WTC11 (cell line): ENCODE measurements around the gene SPSB3. TPM values are rescaled to one million over a fixed set of nuclear protein-coding genes. Genes with fewer than 3 reads are reported as not detected.

ENCODE experiments used
- ATAC-seq: fragments of 200-7000 bp; cut with Tn5 transposase; 2 replicates; pipeline ENCODE4 v1.10.0; 2021; ENCODE audit warnings: mild to moderate bottlenecking, moderate library complexity
- CTCF ChIA-PET: fragments of 300-600 bp; sonication (Branson Sonifier 250); formaldehyde crosslinking; loops from one replicate; lab custom pipeline; 2021; ENCODE audit warnings: antibody characterized with exemption; lab: Charles Lee
- POLR2A ChIA-PET: fragments of 350-600 bp; sonication (Branson Sonifier 250); formaldehyde crosslinking; loops from one replicate; lab custom pipeline; 2021; ENCODE audit warnings: antibody characterized with exemption; lab: Charles Lee
- DNase-seq: peaks from one replicate; pipeline ENCODE4 v3.0.0; 2021; ENCODE audit warnings: low spot score
- H3K27ac Mint-ChIP-seq: 2 replicates; pipeline ENCODE4 v1.8.0; 2021; ENCODE audit warnings: mixed read lengths
- H3K27me3 Mint-ChIP-seq: 2 replicates; pipeline ENCODE4 v1.8.0; 2021; ENCODE audit warnings: low read depth, mild to moderate bottlenecking, moderate library complexity, mixed read lengths
- H3K36me3 Mint-ChIP-seq: 2 replicates; pipeline ENCODE4 v1.8.0; 2021; ENCODE audit warnings: mixed read lengths
- H3K4me1 Mint-ChIP-seq: 2 replicates; pipeline ENCODE4 v1.8.0; 2022; ENCODE audit warnings: mixed read lengths
- H3K4me3 Mint-ChIP-seq: 2 replicates; pipeline ENCODE4 v1.8.0; 2021; ENCODE audit warnings: mild to moderate bottlenecking, moderate library complexity, mixed read lengths
- H3K9me3 Mint-ChIP-seq: 2 replicates; pipeline ENCODE4 v1.8.0; 2021; ENCODE audit warnings: mixed read lengths
- EMX1 ChIP-seq: fragments of 250-450 bp; sonication (Bioruptor Pico); IDR thresholded peaks from 2 replicates; pipeline ENCODE4 v1.8.0; 2021; ENCODE audit warnings: mild to moderate bottlenecking
- ESRRA ChIP-seq: sonication (generic); formaldehyde crosslinking; IDR thresholded peaks from 2 replicates; pipeline ENCODE4 v1.8.1; 2022; ENCODE audit warnings: mild to moderate bottlenecking, missing genetic modification reagents, borderline replicate concordance
- GRHL2 ChIP-seq: fragments of 250-450 bp; sonication (Bioruptor Pico); IDR thresholded peaks from 2 replicates; pipeline ENCODE4 v1.8.0; 2022; ENCODE audit warnings: mild to moderate bottlenecking, moderate library complexity; ENCODE audit not compliant: insufficient replicate concordance, severe bottlenecking
- IRF2 ChIP-seq: sonication (generic); formaldehyde crosslinking; IDR thresholded peaks from 2 replicates; pipeline ENCODE4 v1.8.0; 2022; ENCODE audit warnings: low read depth, missing genetic modification reagents, borderline replicate concordance
- JAZF1 ChIP-seq: fragments of 250-450 bp; sonication (Bioruptor Pico); IDR thresholded peaks from 2 replicates; pipeline ENCODE4 v1.9.0; 2021; ENCODE audit warnings: moderate library complexity, mild to moderate bottlenecking, inconsistent platforms
- MYBL2 ChIP-seq: sonication (generic); formaldehyde crosslinking; IDR thresholded peaks from 2 replicates; pipeline ENCODE4 v1.8.1; 2023; ENCODE audit warnings: mild to moderate bottlenecking, moderate library complexity, missing genetic modification reagents
- NFATC4 ChIP-seq: fragments of 250-450 bp; sonication (Bioruptor Pico); IDR thresholded peaks from 2 replicates; pipeline ENCODE4 v1.9.0; 2021; ENCODE audit warnings: mild to moderate bottlenecking
- NR1H2 ChIP-seq: sonication (generic); formaldehyde crosslinking; IDR thresholded peaks from 2 replicates; pipeline ENCODE4 v1.9.0; 2021; ENCODE audit warnings: mild to moderate bottlenecking, moderate library complexity, missing genetic modification reagents
- NR3C1 ChIP-seq: sonication (generic); formaldehyde crosslinking; conservative IDR thresholded peaks from 2 replicates; pipeline ENCODE4 v1.8.1; 2023; ENCODE audit warnings: low read depth, mild to moderate bottlenecking, missing genetic modification reagents
- OVOL2 ChIP-seq: fragments of 250-450 bp; sonication (Bioruptor Pico); IDR thresholded peaks from 2 replicates; pipeline ENCODE4 v1.9.0; 2021; ENCODE audit warnings: mild to moderate bottlenecking, borderline replicate concordance
- RORB ChIP-seq: fragments of 250-450 bp; sonication (Bioruptor Pico); IDR thresholded peaks from 2 replicates; pipeline ENCODE4 v1.9.0; 2021; ENCODE audit warnings: mild to moderate bottlenecking
- SOX15 ChIP-seq: fragments of 250-450 bp; sonication (Bioruptor Pico); IDR thresholded peaks from 2 replicates; pipeline ENCODE4 v1.9.0; 2021; ENCODE audit warnings: mild to moderate bottlenecking
- TCF7 ChIP-seq: sonication (generic); formaldehyde crosslinking; IDR thresholded peaks from 2 replicates; pipeline ENCODE4 v1.8.0; 2022; ENCODE audit warnings: mild to moderate bottlenecking, low read depth, missing genetic modification reagents, moderate library complexity
- TEAD1 ChIP-seq: sonication (generic); formaldehyde crosslinking; IDR thresholded peaks from 2 replicates; pipeline ENCODE4 v1.8.0; 2022; ENCODE audit warnings: mild to moderate bottlenecking, missing genetic modification reagents
- TEAD4 ChIP-seq: sonication (generic); formaldehyde crosslinking; IDR thresholded peaks from 2 replicates; pipeline ENCODE4 v1.8.0; 2022; ENCODE audit warnings: mild to moderate bottlenecking, missing genetic modification reagents
- total RNA-seq: library from RNA; stranded (reverse); gene quantifications from 3 replicates; pipeline ENCODE4 v1.2.3, GENCODE V29; 2021
- TF ChIP-seq, protein P1 (sequence below): sonication (generic); formaldehyde crosslinking; IDR thresholded peaks from 2 replicates; pipeline ENCODE4 v1.8.0; 2023; ENCODE audit warnings: missing genetic modification reagents
- TF ChIP-seq, protein P2 (sequence below): sonication (generic); formaldehyde crosslinking; conservative IDR thresholded peaks from 2 replicates; pipeline ENCODE4 v1.8.1; 2022; ENCODE audit warnings: mild to moderate bottlenecking, missing genetic modification reagents
- TF ChIP-seq, protein P3 (sequence below): fragments of 200-600 bp; IDR thresholded peaks from 2 replicates; pipeline ENCODE4 v1.8.0; 2022; ENCODE audit warnings: antibody characterized with exemption
- TF ChIP-seq, protein P4 (sequence below): fragments of 250-450 bp; sonication (Bioruptor Pico); conservative IDR thresholded peaks from 2 replicates; pipeline ENCODE4 v1.9.0; 2021; ENCODE audit warnings: mild to moderate bottlenecking
- TF ChIP-seq, protein P5 (sequence below): fragments of 250-450 bp; sonication (Bioruptor Pico); IDR thresholded peaks from 2 replicates; pipeline ENCODE4 v2.1.2; 2022; ENCODE audit warnings: mild to moderate bottlenecking, moderate library complexity
- TF ChIP-seq, protein P6 (sequence below): sonication (generic); formaldehyde crosslinking; IDR thresholded peaks from 2 replicates; pipeline ENCODE4 v1.8.1; 2022; ENCODE audit warnings: mild to moderate bottlenecking, missing genetic modification reagents, moderate library complexity, borderline replicate concordance
- TF ChIP-seq, protein P7 (sequence below): fragments of 250-450 bp; sonication (Bioruptor Pico); IDR thresholded peaks from 2 replicates; pipeline ENCODE4 v1.9.0; 2021; ENCODE audit warnings: mild to moderate bottlenecking
- TF ChIP-seq, protein P8 (sequence below): sonication (generic); formaldehyde crosslinking; IDR thresholded peaks from 2 replicates; pipeline ENCODE4 v1.8.1; 2023; ENCODE audit warnings: mild to moderate bottlenecking, missing genetic modification reagents, borderline replicate concordance

SPSB3 gene
- total RNA-seq, 1 experiment from 2014 or later = 32.8 TPM

DNA sequence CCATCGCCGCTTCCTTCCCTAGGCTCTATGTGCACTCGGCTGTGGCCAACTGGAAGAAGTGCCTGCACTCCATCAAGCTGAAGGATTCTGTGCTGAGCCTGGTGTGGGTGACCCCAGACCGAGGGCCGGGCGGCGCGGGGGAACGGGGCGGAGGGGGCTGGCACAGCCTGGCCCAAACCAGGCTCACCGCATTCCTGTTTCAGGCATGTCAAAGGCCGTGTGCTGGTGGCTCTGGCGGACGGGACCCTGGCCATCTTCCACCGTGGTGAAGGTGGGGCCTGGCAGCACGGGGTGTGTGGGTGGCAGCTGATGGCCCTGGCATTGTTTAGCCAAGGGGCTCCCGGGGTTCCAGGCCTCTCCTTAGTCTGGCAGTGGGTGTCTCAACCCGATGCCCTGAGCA, 15.7 kb downstream of the SPSB3 start (continued):
- TF ChIP-seq, protein P1, sequence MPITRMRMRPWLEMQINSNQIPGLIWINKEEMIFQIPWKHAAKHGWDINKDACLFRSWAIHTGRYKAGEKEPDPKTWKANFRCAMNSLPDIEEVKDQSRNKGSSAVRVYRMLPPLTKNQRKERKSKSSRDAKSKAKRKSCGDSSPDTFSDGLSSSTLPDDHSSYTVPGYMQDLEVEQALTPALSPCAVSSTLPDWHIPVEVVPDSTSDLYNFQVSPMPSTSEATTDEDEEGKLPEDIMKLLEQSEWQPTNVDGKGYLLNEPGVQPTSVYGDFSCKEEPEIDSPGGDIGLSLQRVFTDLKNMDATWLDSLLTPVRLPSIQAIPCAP (CRISPR knock-in tag) = no peak
- TF ChIP-seq, protein P2, sequence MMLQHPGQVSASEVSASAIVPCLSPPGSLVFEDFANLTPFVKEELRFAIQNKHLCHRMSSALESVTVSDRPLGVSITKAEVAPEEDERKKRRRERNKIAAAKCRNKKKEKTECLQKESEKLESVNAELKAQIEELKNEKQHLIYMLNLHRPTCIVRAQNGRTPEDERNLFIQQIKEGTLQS = no peak
- TF ChIP-seq GRHL2 (CRISPR knock-in tag) (no peak), NR1H2 (CRISPR knock-in tag) (no peak), MYBL2 (CRISPR knock-in tag) (no peak), RORB (CRISPR knock-in tag) (no peak), TCF7 (CRISPR knock-in tag) (no peak), NR3C1 (CRISPR knock-in tag) (no peak), IRF2 (no peak)
- TF ChIP-seq, all 79 proteins: peak for 0

DNA sequence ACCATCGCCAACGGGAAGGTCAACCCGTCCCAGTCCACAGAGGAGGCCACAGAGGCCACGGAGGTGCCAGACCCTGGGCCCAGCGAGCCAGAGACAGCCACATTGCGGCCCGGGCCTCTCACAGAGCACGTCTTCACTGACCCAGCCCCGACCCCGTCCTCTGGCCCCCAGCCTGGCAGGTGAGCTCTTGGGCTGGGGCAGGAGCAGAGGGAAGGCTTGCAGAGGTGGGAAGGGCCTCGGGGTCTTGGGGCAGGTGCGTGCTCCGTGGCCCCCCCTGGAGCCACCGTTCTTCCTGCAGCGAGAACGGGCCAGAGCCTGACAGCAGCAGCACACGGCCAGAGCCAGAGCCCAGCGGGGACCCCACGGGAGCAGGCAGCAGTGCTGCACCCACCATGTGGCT, 16.1 kb downstream of the SPSB3 start:
- DNase-seq (no peak), ATAC-seq (no peak)
- TF ChIP-seq TEAD1 (CRISPR knock-in tag) (no peak), OVOL2 (CRISPR knock-in tag) (no peak), SOX15 (CRISPR knock-in tag) (no peak), ESRRA (CRISPR knock-in tag) (no peak), NFATC4 (CRISPR knock-in tag) (no peak), EMX1 (CRISPR knock-in tag) (no peak), JAZF1 (CRISPR knock-in tag) (no peak), TEAD4 (CRISPR knock-in tag) (no peak)
- TF ChIP-seq, protein P3, sequence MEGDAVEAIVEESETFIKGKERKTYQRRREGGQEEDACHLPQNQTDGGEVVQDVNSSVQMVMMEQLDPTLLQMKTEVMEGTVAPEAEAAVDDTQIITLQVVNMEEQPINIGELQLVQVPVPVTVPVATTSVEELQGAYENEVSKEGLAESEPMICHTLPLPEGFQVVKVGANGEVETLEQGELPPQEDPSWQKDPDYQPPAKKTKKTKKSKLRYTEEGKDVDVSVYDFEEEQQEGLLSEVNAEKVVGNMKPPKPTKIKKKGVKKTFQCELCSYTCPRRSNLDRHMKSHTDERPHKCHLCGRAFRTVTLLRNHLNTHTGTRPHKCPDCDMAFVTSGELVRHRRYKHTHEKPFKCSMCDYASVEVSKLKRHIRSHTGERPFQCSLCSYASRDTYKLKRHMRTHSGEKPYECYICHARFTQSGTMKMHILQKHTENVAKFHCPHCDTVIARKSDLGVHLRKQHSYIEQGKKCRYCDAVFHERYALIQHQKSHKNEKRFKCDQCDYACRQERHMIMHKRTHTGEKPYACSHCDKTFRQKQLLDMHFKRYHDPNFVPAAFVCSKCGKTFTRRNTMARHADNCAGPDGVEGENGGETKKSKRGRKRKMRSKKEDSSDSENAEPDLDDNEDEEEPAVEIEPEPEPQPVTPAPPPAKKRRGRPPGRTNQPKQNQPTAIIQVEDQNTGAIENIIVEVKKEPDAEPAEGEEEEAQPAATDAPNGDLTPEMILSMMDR = no peak
- TF ChIP-seq, protein P4, sequence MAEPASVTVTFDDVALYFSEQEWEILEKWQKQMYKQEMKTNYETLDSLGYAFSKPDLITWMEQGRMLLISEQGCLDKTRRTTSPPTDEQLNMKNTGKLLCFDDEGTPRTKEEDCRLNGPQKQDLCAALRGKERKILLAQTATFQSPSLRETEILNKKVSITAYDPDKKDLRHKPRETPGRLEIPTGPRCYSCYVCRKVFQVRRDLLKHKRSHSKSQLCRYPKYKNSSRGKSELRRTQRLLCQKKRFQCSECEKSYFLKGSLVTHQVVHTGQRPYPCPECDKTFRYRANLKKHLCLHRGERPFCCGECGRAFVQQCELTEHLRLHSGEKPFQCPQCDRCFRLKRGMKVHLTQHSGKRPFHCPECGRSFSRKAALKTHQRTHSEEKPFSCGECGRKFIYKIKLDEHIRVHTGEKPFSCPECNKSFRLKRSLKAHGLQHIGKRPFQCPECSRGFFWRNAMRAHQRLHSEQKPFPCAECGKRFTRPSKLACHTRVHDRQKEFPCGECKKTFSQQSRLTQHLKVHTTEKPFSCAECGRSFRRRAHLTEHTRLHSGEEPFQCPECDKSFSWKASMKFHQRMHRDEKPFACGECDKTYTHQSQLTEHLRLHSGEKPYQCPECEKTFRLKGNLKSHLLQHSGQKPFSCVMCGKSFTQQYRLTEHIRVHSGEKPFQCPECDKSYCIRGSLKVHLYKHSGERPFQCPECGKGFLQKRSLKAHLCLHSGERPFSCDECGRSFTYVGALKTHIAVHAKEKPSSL (CRISPR knock-in tag) = no peak
- TF ChIP-seq, protein P5, sequence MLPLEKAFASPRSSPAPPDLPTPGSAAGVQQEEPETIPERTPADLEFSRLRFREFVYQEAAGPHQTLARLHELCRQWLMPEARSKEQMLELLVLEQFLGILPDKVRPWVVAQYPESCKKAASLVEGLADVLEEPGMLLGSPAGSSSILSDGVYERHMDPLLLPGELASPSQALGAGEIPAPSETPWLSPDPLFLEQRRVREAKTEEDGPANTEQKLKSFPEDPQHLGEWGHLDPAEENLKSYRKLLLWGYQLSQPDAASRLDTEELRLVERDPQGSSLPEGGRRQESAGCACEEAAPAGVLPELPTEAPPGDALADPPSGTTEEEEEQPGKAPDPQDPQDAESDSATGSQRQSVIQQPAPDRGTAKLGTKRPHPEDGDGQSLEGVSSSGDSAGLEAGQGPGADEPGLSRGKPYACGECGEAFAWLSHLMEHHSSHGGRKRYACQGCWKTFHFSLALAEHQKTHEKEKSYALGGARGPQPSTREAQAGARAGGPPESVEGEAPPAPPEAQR (CRISPR knock-in tag) = no peak
- TF ChIP-seq, protein P6, sequence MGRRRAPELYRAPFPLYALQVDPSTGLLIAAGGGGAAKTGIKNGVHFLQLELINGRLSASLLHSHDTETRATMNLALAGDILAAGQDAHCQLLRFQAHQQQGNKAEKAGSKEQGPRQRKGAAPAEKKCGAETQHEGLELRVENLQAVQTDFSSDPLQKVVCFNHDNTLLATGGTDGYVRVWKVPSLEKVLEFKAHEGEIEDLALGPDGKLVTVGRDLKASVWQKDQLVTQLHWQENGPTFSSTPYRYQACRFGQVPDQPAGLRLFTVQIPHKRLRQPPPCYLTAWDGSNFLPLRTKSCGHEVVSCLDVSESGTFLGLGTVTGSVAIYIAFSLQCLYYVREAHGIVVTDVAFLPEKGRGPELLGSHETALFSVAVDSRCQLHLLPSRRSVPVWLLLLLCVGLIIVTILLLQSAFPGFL (CRISPR knock-in tag) = no peak
- TF ChIP-seq, protein P7, sequence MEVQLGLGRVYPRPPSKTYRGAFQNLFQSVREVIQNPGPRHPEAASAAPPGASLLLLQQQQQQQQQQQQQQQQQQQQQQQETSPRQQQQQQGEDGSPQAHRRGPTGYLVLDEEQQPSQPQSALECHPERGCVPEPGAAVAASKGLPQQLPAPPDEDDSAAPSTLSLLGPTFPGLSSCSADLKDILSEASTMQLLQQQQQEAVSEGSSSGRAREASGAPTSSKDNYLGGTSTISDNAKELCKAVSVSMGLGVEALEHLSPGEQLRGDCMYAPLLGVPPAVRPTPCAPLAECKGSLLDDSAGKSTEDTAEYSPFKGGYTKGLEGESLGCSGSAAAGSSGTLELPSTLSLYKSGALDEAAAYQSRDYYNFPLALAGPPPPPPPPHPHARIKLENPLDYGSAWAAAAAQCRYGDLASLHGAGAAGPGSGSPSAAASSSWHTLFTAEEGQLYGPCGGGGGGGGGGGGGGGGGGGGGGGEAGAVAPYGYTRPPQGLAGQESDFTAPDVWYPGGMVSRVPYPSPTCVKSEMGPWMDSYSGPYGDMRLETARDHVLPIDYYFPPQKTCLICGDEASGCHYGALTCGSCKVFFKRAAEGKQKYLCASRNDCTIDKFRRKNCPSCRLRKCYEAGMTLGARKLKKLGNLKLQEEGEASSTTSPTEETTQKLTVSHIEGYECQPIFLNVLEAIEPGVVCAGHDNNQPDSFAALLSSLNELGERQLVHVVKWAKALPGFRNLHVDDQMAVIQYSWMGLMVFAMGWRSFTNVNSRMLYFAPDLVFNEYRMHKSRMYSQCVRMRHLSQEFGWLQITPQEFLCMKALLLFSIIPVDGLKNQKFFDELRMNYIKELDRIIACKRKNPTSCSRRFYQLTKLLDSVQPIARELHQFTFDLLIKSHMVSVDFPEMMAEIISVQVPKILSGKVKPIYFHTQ (CRISPR knock-in tag) = no peak
- TF ChIP-seq, protein P8, sequence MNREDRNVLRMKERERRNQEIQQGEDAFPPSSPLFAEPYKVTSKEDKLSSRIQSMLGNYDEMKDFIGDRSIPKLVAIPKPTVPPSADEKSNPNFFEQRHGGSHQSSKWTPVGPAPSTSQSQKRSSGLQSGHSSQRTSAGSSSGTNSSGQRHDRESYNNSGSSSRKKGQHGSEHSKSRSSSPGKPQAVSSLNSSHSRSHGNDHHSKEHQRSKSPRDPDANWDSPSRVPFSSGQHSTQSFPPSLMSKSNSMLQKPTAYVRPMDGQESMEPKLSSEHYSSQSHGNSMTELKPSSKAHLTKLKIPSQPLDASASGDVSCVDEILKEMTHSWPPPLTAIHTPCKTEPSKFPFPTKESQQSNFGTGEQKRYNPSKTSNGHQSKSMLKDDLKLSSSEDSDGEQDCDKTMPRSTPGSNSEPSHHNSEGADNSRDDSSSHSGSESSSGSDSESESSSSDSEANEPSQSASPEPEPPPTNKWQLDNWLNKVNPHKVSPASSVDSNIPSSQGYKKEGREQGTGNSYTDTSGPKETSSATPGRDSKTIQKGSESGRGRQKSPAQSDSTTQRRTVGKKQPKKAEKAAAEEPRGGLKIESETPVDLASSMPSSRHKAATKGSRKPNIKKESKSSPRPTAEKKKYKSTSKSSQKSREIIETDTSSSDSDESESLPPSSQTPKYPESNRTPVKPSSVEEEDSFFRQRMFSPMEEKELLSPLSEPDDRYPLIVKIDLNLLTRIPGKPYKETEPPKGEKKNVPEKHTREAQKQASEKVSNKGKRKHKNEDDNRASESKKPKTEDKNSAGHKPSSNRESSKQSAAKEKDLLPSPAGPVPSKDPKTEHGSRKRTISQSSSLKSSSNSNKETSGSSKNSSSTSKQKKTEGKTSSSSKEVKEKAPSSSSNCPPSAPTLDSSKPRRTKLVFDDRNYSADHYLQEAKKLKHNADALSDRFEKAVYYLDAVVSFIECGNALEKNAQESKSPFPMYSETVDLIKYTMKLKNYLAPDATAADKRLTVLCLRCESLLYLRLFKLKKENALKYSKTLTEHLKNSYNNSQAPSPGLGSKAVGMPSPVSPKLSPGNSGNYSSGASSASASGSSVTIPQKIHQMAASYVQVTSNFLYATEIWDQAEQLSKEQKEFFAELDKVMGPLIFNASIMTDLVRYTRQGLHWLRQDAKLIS (CRISPR knock-in tag) = no peak
- Mint-ChIP-seq H3K27me3 (no peaks in the 10 kb centered on the region), H3K4me3 (no peak overlapping the region), H3K27ac (no peak overlapping the region), H3K36me3 (no peaks in the 10 kb centered on the region; the same call in 1 of the 2 replicates), H3K4me1 (peaks cover 4% of the 10 kb centered on the region), H3K9me3 (no peaks in the 10 kb centered on the region)
- POLR2A ChIA-PET = interaction anchor here (1.0 kb wide), 1 partner anchor 346 kb away, joined by 3 read pairs; the partner anchor contains the start of gene UQCC4
- CTCF ChIA-PET = no interaction called here
